ENCODE results near the gene ATP4A. TPM values are rescaled to one million over a fixed set of nuclear protein-coding genes. Genes with fewer than 3 reads are reported as not detected.

Gene ATP4A
- total and polyA plus RNA-seq, 2 donors (not counting 1 experiment from before 2014, with no cell fraction given): not detected

DNA sequence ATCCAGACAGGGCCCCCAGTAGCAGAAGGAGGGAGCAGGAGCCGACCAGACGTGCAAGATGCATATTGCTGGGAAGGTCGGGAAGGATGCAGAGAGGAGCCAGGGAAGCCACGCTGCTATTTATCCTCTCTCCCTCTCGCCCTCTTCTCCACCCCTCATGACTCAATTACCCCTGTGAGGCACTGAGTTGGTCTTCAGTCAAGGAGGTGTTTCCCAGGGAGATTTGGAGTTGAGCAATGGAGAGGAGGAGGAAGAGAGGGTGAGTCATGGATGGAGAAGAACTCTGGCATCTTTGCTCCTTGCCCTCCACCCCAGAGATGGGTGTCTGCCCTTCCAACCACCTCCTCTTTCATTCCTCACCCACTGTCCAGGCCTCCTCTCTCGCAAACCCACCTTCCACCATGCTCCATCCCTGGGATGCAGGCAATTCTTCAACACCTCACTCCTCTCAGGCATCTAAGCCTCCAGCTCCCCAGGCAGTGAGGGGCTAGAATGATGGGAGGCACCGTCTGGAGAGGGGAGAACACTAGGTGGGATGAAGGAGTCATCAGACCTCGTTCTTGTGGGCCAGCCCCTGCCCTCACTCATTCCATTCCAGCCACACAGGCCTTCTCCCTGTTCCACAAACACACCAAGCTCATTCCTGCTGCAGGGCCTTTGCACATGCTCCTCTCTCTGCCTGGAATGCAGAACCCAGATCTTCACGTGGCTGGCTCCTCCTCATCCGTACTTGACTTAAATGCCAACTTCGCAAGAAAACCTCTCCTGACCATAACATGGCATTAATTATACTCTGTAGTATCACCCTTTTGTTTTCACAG lies 35.0 kb downstream of the ATP4A start, which contains the start of gene SBSN:
TSS of gene SBSN (minus strand) at position 94 of the 821 bp plus-strand sequence. CDS start at position 64, 30 bp downstream.
- Histone ChIP-seq H3K9me3 (ENCODE audit: control extremely low read depth in 1 of 3, control insufficient read depth in 2 of 3, insufficient read depth in 1 of 3, low read length in 2 of 3) (no peaks in the 10 kb centered on the region), H3K27me3 (replicated peaks in 1 of 4; ENCODE audit: control extremely low read depth in 1 of 4, control insufficient read depth in 3 of 4, insufficient read depth in 4 of 4, low read length in 3 of 4) (peaks cover 0 to 30% (median 4%) of the 10 kb centered on the region in 4 experiments), H3K4me2 (replicated peaks; ENCODE audit: low read depth, low read length, poor library complexity, severe bottlenecking) (no peak within 1 kb of the TSS), H3K9ac (ENCODE audit: low read length) (no peak within 1 kb of the TSS), H3K4me3 (ENCODE audit: control extremely low read depth in 1 of 5, extremely low read depth in 1 of 5, insufficient read depth in 1 of 5, low read depth in 2 of 5, low read length in 4 of 5) (no peak within 1 kb of the TSS), H3K79me2 (ENCODE audit: control insufficient read depth, insufficient read depth, low read length) (no peaks in the 10 kb centered on the region), H4K20me1 (ENCODE audit: control insufficient read depth, insufficient read depth, low read length, poor library complexity, severe bottlenecking) (no peaks in the 10 kb centered on the region), H3K36me3 (replicated peaks in 1 of 2; ENCODE audit: control extremely low read depth in 1 of 2, control insufficient read depth in 1 of 2, extremely low read depth in 1 of 2, insufficient read depth in 2 of 2, low read length in 1 of 2) (no peaks in the 10 kb centered on the region), H2AFZ (ENCODE audit: insufficient read depth, low read depth, low read length, poor library complexity, severe bottlenecking) (no peak within 1 kb of the TSS), H3K4me1 (ENCODE audit: control insufficient read depth in 2 of 2, insufficient read depth in 2 of 2, low read length in 2 of 2) (peaks cover 4% of the 10 kb centered on the region in 2 donors), H3K27ac (ENCODE audit: low read length in 2 of 2) (no peak within 1 kb of the TSS)
- H3K27ac Mint-ChIP-seq: no peak within 1 kb of the TSS
- ChIA-PET POLR2A (no interaction called here), CTCF (no interaction called here)
- H3K27me3 Mint-ChIP-seq: peaks cover 54% of the 10 kb centered on the region
- H3K9me3 Mint-ChIP-seq (ENCODE audit: insufficient read depth): no peaks in the 10 kb centered on the region
- no peak for ATAC-seq (ENCODE audit: low read depth)
- intact Hi-C loops (cut with micrococcal nuclease): no loop called here
- H3K4me3 Mint-ChIP-seq: no peak within 1 kb of the TSS
- DNase-seq: no peak
- H3K4me1 Mint-ChIP-seq: peaks cover 4% of the 10 kb centered on the region
- 100% methylated on average over 1 of the region's 11 CpGs for WGBS (ENCODE audit: insufficient coverage)
- TF ChIP-seq EZH2 (IDR thresholded peaks at IDR 0.05; ENCODE audit: borderline replicate concordance, insufficient read depth, low read depth, low read length, poor library complexity, severe bottlenecking) (no peak), CTCF (IDR thresholded peaks at IDR 0.05) (no peak)

DNA sequence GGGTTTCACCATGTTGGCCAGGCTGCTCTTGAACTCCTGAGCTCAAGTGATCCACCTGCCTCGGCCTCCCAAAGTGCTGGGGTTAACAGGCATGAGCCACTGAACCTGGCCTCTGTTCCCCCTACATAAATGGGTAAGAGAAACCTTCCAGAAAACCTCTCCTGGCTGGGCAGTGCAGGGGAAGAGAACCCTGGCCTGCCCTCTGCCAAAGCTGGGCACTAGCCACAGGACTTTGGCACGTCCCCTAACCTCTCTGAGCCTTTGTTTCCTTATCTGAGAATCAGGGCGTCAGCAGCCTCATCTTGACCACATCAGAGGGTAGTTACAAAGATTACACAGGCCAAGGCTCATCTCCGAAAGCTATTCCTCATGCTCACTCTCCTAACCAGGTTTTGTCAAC lies 37.6 kb downstream of the ATP4A start:
- Histone ChIP-seq H3K4me1 (ENCODE audit: control insufficient read depth in 2 of 2, insufficient read depth in 2 of 2, low read length in 2 of 2) (no peaks in the 10 kb centered on the region), H3K36me3 (replicated peaks in 1 of 2; ENCODE audit: control extremely low read depth in 1 of 2, control insufficient read depth in 1 of 2, extremely low read depth in 1 of 2, insufficient read depth in 2 of 2, low read length in 1 of 2) (no peaks in the 10 kb centered on the region), H3K79me2 (ENCODE audit: control insufficient read depth, insufficient read depth, low read length) (no peaks in the 10 kb centered on the region), H2AFZ (ENCODE audit: insufficient read depth, low read depth, low read length, poor library complexity, severe bottlenecking) (no peak overlapping the region), H3K4me2 (replicated peaks; ENCODE audit: low read depth, low read length, poor library complexity, severe bottlenecking) (no peak overlapping the region), H3K9me3 (ENCODE audit: control extremely low read depth in 1 of 3, control insufficient read depth in 2 of 3, insufficient read depth in 1 of 3, low read length in 2 of 3) (no peaks in the 10 kb centered on the region), H3K27ac (ENCODE audit: low read length in 2 of 2) (no peak overlapping the region), H4K20me1 (ENCODE audit: control insufficient read depth, insufficient read depth, low read length, poor library complexity, severe bottlenecking) (no peaks in the 10 kb centered on the region), H3K27me3 (replicated peaks in 1 of 4; ENCODE audit: control extremely low read depth in 1 of 4, control insufficient read depth in 3 of 4, insufficient read depth in 4 of 4, low read length in 3 of 4) (peaks cover 0 to 21% (median 4%) of the 10 kb centered on the region in 4 experiments), H3K9ac (ENCODE audit: low read length) (no peak overlapping the region), H3K4me3 (ENCODE audit: control extremely low read depth in 1 of 5, extremely low read depth in 1 of 5, insufficient read depth in 1 of 5, low read depth in 2 of 5, low read length in 4 of 5) (no peak overlapping the region)
- CTCF ChIA-PET: interaction anchor here (1.1 kb wide), 1 partner anchor 16 kb away, joined by 3 read pairs; no protein-coding TSS in a partner anchor
- POLR2A ChIA-PET: no interaction called here
- Mint-ChIP-seq H3K4me1 (no peaks in the 10 kb centered on the region), H3K4me3 (no peak overlapping the region), H3K27me3 (peaks cover 44% of the 10 kb centered on the region), H3K9me3 (ENCODE audit: insufficient read depth) (no peaks in the 10 kb centered on the region), H3K27ac (no peak overlapping the region)
- no peak for TF ChIP-seq EZH2 (IDR thresholded peaks at IDR 0.05; ENCODE audit: borderline replicate concordance, insufficient read depth, low read depth, low read length, poor library complexity, severe bottlenecking)
- TF ChIP-seq CTCF (IDR thresholded peaks at IDR 0.05): no peak
- DNase-seq: no peak
- 79% methylated on average over 4 of the region's 4 CpGs for WGBS (ENCODE audit: insufficient coverage)
- ATAC-seq (ENCODE audit: low read depth): no peak
- intact Hi-C loops (cut with micrococcal nuclease): no loop called here

Data from B cell (primary cell).